Stimulated activated CD4-positive, alpha-beta T cell treated with anti-CD3 and anti-CD28 coated beads, Interleukin-4, amount 100 ng/mL, for 24 hours (primary cell): ENCODE data around the gene CRYBB1.

Experiments
- DNase-seq: peaks from one replicate; pipeline ENCODE4 v3.0.0-alpha.2; 2020

The CRYBB1 gene

GRCh38 chr22:26549902-26550497 is 67.8 kb downstream of the CRYBB1 start:
- no peak for DNase-seq
